ENCODE data around the gene GRID2.

GRID2 gene

DNA sequence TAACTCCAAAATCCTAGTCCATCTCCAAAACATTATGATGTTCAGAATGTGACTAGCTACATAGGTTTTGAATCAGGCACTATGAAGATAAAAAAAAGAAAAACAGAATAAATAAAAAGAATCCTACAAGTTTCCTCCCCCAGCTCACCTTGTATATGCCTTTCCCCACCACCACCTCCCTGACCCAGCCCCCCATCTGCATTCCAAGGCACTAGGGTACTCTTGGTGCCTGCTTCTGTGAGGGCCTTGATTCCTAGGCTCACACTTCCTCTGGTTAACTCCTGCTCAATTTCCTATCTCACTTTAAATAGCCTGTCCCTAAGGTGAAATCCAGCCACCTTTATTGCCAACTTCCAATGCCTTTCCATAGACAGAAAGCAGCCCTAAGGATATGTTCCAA, 1346.1 kb downstream of the GRID2 start:
- TF ChIP-seq FOXP2 (optimal IDR thresholded peaks at IDR 0.05; ENCODE audit: borderline replicate concordance, extremely low read depth, extremely low read length, insufficient read depth) (no peak), SIN3A (IDR thresholded peaks at IDR 0.05; ENCODE audit: borderline replicate concordance, insufficient read depth, low read length) (no peak), POLR2AphosphoS5 (IDR thresholded peaks at IDR 0.05; ENCODE audit: low read depth, low read length) (no peak), TAF1 (IDR thresholded peaks at IDR 0.05; ENCODE audit: borderline replicate concordance, insufficient read depth, low read length) (no peak)
- TF ChIP-seq, protein P1, sequence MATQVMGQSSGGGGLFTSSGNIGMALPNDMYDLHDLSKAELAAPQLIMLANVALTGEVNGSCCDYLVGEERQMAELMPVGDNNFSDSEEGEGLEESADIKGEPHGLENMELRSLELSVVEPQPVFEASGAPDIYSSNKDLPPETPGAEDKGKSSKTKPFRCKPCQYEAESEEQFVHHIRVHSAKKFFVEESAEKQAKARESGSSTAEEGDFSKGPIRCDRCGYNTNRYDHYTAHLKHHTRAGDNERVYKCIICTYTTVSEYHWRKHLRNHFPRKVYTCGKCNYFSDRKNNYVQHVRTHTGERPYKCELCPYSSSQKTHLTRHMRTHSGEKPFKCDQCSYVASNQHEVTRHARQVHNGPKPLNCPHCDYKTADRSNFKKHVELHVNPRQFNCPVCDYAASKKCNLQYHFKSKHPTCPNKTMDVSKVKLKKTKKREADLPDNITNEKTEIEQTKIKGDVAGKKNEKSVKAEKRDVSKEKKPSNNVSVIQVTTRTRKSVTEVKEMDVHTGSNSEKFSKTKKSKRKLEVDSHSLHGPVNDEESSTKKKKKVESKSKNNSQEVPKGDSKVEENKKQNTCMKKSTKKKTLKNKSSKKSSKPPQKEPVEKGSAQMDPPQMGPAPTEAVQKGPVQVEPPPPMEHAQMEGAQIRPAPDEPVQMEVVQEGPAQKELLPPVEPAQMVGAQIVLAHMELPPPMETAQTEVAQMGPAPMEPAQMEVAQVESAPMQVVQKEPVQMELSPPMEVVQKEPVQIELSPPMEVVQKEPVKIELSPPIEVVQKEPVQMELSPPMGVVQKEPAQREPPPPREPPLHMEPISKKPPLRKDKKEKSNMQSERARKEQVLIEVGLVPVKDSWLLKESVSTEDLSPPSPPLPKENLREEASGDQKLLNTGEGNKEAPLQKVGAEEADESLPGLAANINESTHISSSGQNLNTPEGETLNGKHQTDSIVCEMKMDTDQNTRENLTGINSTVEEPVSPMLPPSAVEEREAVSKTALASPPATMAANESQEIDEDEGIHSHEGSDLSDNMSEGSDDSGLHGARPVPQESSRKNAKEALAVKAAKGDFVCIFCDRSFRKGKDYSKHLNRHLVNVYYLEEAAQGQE (IDR thresholded peaks at IDR 0.05; ENCODE audit: insufficient read depth in 1 of 2, low read depth in 2 of 2, low read length in 2 of 2), result no peak

DNA sequence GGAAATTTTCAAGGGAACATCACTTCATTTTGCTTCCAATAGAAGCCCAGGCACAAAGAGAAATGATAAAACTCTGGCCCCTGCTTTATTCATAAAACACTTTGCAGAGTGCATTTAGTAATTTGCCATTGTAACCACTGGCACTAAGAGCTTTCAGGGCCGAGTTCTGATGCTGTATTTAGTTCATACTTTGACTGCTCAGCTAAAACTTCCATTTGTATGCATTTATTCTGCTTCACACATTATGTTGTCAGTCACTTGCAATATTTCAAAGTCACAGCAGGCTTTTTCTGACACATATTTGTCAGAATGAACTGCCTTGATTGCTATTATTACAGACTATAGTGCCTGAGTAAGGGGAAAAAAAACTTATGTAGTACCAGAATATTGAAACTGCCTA, 1350.4 kb downstream of the GRID2 start:
- TF ChIP-seq POLR2AphosphoS5 (IDR thresholded peaks at IDR 0.05; ENCODE audit: low read depth, low read length) (no peak), FOXP2 (optimal IDR thresholded peaks at IDR 0.05; ENCODE audit: borderline replicate concordance, extremely low read depth, extremely low read length, insufficient read depth) (no peak), SIN3A (IDR thresholded peaks at IDR 0.05; ENCODE audit: borderline replicate concordance, insufficient read depth, low read length) (no peak), TAF1 (IDR thresholded peaks at IDR 0.05; ENCODE audit: borderline replicate concordance, insufficient read depth, low read length) (no peak)
- TF ChIP-seq, protein P1 (IDR thresholded peaks at IDR 0.05; ENCODE audit: insufficient read depth in 1 of 2, low read depth in 2 of 2, low read length in 2 of 2), result no peak

DNA sequence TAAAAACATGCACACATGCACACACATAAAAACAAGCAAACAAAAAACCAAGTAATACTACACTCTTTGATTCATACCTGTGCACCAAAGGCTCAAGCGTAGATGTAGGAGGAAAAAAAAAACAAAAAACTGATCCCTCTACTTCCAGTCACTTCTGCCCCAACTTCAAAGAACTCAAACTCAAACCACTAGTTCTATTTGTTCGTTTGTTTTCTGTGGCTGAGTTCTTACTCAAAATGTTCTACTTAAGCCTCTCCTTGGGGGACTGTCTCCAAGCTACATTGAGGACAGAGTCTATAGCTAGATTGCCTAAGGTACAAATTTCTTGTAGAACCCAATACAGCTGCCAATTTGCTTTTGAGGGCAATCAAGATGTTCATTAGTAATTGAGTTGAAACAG, 1353.8 kb downstream of the GRID2 start:
- TF ChIP-seq FOXP2 (optimal IDR thresholded peaks at IDR 0.05; ENCODE audit: borderline replicate concordance, extremely low read depth, extremely low read length, insufficient read depth) (no peak), TAF1 (IDR thresholded peaks at IDR 0.05; ENCODE audit: borderline replicate concordance, insufficient read depth, low read length) (no peak), POLR2AphosphoS5 (IDR thresholded peaks at IDR 0.05; ENCODE audit: low read depth, low read length) (no peak), SIN3A (IDR thresholded peaks at IDR 0.05; ENCODE audit: borderline replicate concordance, insufficient read depth, low read length) (no peak)
- TF ChIP-seq, protein P1 (IDR thresholded peaks at IDR 0.05; ENCODE audit: insufficient read depth in 1 of 2, low read depth in 2 of 2, low read length in 2 of 2), result no peak

DNA sequence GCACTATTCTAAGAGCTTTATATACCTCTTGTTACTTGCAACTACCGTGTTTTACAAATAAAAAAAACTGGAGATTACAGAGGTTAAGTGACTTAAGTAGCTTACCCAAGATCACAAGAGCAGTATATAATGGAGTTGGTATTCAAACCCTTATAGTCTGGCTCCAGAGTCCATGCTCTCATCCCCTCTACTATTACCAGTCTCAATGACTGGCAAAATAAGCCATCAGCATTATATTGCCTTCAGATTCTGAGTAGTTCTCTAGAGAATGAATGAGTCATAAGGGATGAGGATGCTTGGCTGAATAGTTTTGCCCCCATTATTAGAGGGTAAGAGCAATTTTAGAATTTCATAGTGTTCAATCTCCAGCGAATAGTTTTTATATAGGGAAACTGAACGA, 1354.7 kb downstream of the GRID2 start:
- TF ChIP-seq POLR2AphosphoS5 (IDR thresholded peaks at IDR 0.05; ENCODE audit: low read depth, low read length), result no peak
- TF ChIP-seq TAF1 (IDR thresholded peaks at IDR 0.05; ENCODE audit: borderline replicate concordance, insufficient read depth, low read length), result no peak
- TF ChIP-seq, protein P1 (IDR thresholded peaks at IDR 0.05; ENCODE audit: insufficient read depth in 1 of 2, low read depth in 2 of 2, low read length in 2 of 2), result no peak
- TF ChIP-seq SIN3A (IDR thresholded peaks at IDR 0.05; ENCODE audit: borderline replicate concordance, insufficient read depth, low read length), result no peak
- no peak for TF ChIP-seq FOXP2 (optimal IDR thresholded peaks at IDR 0.05; ENCODE audit: borderline replicate concordance, extremely low read depth, extremely low read length, insufficient read depth)

DNA sequence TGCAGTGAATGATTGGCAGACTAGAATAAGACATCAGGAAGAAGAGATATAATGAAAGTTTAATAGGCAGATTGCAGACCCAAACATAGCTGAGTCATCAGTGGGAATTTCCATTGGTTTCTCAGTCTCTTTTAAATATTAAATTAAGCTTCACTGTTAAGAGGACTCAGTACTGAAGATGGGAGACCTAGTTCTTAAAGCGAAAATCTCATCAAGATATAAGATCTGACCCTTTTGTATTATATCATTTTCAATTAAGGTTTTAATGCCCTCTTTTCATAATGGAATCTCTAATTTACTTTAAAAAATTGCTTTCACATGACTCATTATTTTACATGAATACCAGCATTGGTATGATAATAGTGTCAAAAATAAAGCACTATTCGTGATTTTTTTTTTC, 1355.9 kb downstream of the GRID2 start:
- no peak for TF ChIP-seq TAF1 (IDR thresholded peaks at IDR 0.05; ENCODE audit: borderline replicate concordance, insufficient read depth, low read length)
- TF ChIP-seq SIN3A (IDR thresholded peaks at IDR 0.05; ENCODE audit: borderline replicate concordance, insufficient read depth, low read length), result no peak
